Transverse colon (tissue), 4 donors: ENCODE measurements around the gene DPF3. TPM values are rescaled to one million over a fixed set of nuclear protein-coding genes. Genes with fewer than 3 reads are reported as not detected.

ENCODE experiments used
- DNase-seq: peaks from one replicate; pipeline ENCODE4 v3.0.0-alpha.2; 2019
- H3K27ac ChIP-seq, 4 donors: fragments of 200-600 bp; sonication (generic); 2 replicates each; pipeline ENCODE4 v1.5.1; 2016 to 2018; ENCODE audit warnings: inconsistent platforms in 4 of 4
- H3K27me3 ChIP-seq: fragments of 200-600 bp; sonication (generic); 2 replicates; pipeline ENCODE4 v1.5.1; 2017; ENCODE audit warnings: inconsistent platforms
- H3K36me3 ChIP-seq, 4 donors: fragments of 200-600 bp; sonication (generic); 2 replicates each; pipeline ENCODE4 v1.5.1; 2017 to 2019; ENCODE audit warnings: inconsistent platforms in 4 of 4
- H3K4me1 ChIP-seq, 4 donors: fragments of 200-600 bp; sonication (generic); 2 replicates each; pipeline ENCODE4 v1.5.1; 2017 to 2020; ENCODE audit warnings: inconsistent platforms in 4 of 4
- H3K4me3 ChIP-seq, 4 donors: fragments of 200-600 bp; sonication (generic); 1 replicate in 1 of 4; 2 replicates in 3 of 4; pipeline versions ENCODE4 v1.5.1 to v1.6.1; 2017 to 2019; ENCODE audit warnings: inconsistent platforms in 4 of 4
- H3K9me3 ChIP-seq, 2 donors: fragments of 200-600 bp; sonication (generic); 2 replicates each; pipeline ENCODE4 v1.5.1; 2017 to 2019; ENCODE audit warnings: inconsistent platforms in 2 of 2
- CTCF ChIP-seq, 5 experiments: fragments of 200-600 bp in 3 of 5; fragments of 450-650 bp in 2 of 5; sonication (generic) in 3 of 5; IDR thresholded peaks; 1 replicate in 2 of 5; 2 replicates in 3 of 5; pipeline ENCODE4 v1.5.1; 2016 to 2017; ENCODE audit warnings: antibody characterized with exemption in 5 of 5, inconsistent platforms in 3 of 5, mild to moderate bottlenecking in 2 of 5, moderate library complexity in 1 of 5
- EP300 ChIP-seq: sonication (generic); formaldehyde crosslinking; IDR thresholded peaks from one replicate; pipeline ENCODE4 v1.6.1; 2017; ENCODE audit warnings: antibody characterized with exemption, low read depth
- POLR2A ChIP-seq: fragments of 450-650 bp; IDR thresholded peaks from one replicate; pipeline ENCODE4 v1.6.1; 2016; ENCODE audit warnings: antibody characterized with exemption, mild to moderate bottlenecking, moderate library complexity
- POLR2AphosphoS5 ChIP-seq, 3 donors: sonication (generic); formaldehyde crosslinking; IDR thresholded peaks; one replicate each; pipeline ENCODE4 v1.6.1; 2016; ENCODE audit warnings: antibody characterized with exemption in 3 of 3
- WGBS, 2 donors: methylation state at CpG; one replicate each; pipeline ENCODE4 v1.1.5; 2018; ENCODE audit warnings: low coverage in 1 of 2; 5-methylcytosine and 5-hydroxymethylcytosine counted together
- in situ Hi-C, 4 donors: fragments of 200-750 bp; cut with MboI; loops; one replicate each; pipeline versions ENCODE4 v1.15.0 to v1.15.1; 2017; ENCODE audit warnings: low sequenced_read_pairs in 3 of 4, low pct_ligation_motif_present in 1 of 4, low pct_unique_long_range_greater_than_20kb in 1 of 4
- intact Hi-C: fragments of 100-400 bp; cut with DNase I; formaldehyde crosslinking; loops from one replicate; pipeline ENCODE4 v1.15.1; 2023; ENCODE audit warnings: low total_unique reads
- total RNA-seq, 4 donors: library from RNA; depleted of rRNA; stranded (reverse); fragments of >200 nt; gene quantifications; one replicate each; pipeline ENCODE4 v1.1.0, GENCODE V29; 2016

The DPF3 gene
- total RNA-seq, 4 donors from 2014 or later: 7.1 to 23.5 (median 10.9) TPM

DNA sequence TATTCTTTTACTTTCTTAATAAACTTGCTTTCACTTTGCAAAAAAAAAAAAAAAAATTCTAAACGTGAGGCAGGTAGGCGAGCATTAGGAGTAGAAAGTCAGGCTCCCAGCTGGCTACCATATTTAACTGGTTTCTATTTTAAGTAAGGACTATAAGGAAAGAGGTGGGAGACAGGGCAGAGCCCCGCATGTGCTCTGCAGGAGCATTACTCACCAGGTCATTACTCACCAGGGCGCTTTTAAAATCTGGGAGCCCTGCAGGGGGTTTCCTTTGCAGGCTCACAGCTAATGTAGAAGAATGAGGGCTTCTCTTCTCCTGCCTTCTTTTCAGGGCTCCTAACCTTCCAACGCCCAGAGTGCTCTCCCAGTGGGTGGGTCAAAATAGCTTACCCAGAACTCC, 14.0 kb upstream of the DPF3 start:
- 17 to 52% methylated on average over 2 to 5 of the region's 5 CpGs for WGBS, 2 donors
- in situ Hi-C loops: loop anchor here in 3 of 4 donors (5.0 kb wide), 2 partner anchors 386 to 396 kb away; no protein-coding TSS in a partner anchor
- H3K27me3 ChIP-seq: no peaks in the 10 kb centered on the region
- no peak for TF ChIP-seq POLR2AphosphoS5 (IDR thresholded peaks at IDR 0.05)
- no peak for TF ChIP-seq CTCF (IDR thresholded peaks at IDR 0.05)
- TF ChIP-seq EP300: no peak
- no peak for TF ChIP-seq POLR2A
- DNase-seq: no peak
- peak overlapping the region in 1 of 4 donors; percentile 9 for H3K4me3 ChIP-seq
- no peaks in the 10 kb centered on the region for H3K9me3 ChIP-seq
- intact Hi-C loops: no loop called here
- peak overlapping the region in 2 of 4 donors; percentile 76 for H3K27ac ChIP-seq
- peaks cover 0 to 14% (median 7%) of the 10 kb centered on the region in 4 donors for H3K4me1 ChIP-seq
- H3K36me3 ChIP-seq: no peaks in the 10 kb centered on the region

DNA sequence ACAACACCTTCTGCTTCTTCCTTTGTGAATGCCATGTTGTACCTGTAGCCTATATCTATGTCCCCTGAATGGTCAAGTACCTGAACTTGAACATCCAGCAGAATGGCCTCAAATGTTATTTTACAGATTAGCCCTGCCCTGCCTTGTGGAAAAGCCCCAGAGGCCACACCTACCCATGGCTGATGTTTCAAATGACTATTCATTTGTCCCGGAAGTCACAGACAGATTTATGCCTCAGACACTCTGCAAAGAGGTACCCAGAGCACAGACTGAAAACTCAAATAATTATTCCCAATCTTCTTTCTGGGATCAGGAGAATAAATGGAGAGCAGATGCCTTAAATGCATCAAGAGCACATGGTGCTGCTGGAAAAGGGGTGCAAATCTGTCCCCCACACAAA, 13.0 kb upstream of the DPF3 start:
- TF ChIP-seq POLR2AphosphoS5 (IDR thresholded peaks at IDR 0.05): no peak
- no peak for TF ChIP-seq EP300
- TF ChIP-seq POLR2A: no peak
- no peak for TF ChIP-seq CTCF (IDR thresholded peaks at IDR 0.05)
- 40% methylated on average over 1 of the region's 1 CpG; no CpG with 5 or more reads in 1 of the 2 donors for WGBS, 2 donors
- in situ Hi-C loops: loop anchor here in 3 of 4 donors (5.0 kb wide), 2 partner anchors 385 to 395 kb away; no protein-coding TSS in a partner anchor
- no peak overlapping the region for H3K4me3 ChIP-seq
- H3K27me3 ChIP-seq: no peaks in the 10 kb centered on the region
- H3K4me1 ChIP-seq: peaks cover 0 to 14% (median 7%) of the 10 kb centered on the region in 4 donors
- H3K27ac ChIP-seq: peak overlapping the region; percentile 45 to 76 (median 60)
- peak; percentile 15 for DNase-seq
- H3K36me3 ChIP-seq: no peaks in the 10 kb centered on the region
- intact Hi-C loops: no loop called here
- no peaks in the 10 kb centered on the region for H3K9me3 ChIP-seq

- Histone ChIP-seq H3K27me3 (no peaks in the 10 kb centered on the region), H3K27ac (no peak overlapping the region), H3K9me3 (no peaks in the 10 kb centered on the region), H3K4me1 (peaks cover 0 to 14% (median 7%) of the 10 kb centered on the region in 4 donors), H3K4me3 (no peak overlapping the region), H3K36me3 (no peaks in the 10 kb centered on the region)
- in situ Hi-C loops: loop anchor here in 3 of 4 donors (5.0 kb wide), 2 partner anchors 384 to 394 kb away; no protein-coding TSS in a partner anchor
- TF ChIP-seq POLR2AphosphoS5 (IDR thresholded peaks at IDR 0.05) (no peak), CTCF (IDR thresholded peaks at IDR 0.05) (no peak), POLR2A (no peak), EP300 (no peak)
- intact Hi-C loops: no loop called here
- no peak for DNase-seq
- WGBS, 2 donors: 44 to 84% methylated on average over 3 of the region's 3 CpGs
These were observed 12.4 kb upstream of the DPF3 start for GRCh38 chr14:72906316-72906715.

DNA sequence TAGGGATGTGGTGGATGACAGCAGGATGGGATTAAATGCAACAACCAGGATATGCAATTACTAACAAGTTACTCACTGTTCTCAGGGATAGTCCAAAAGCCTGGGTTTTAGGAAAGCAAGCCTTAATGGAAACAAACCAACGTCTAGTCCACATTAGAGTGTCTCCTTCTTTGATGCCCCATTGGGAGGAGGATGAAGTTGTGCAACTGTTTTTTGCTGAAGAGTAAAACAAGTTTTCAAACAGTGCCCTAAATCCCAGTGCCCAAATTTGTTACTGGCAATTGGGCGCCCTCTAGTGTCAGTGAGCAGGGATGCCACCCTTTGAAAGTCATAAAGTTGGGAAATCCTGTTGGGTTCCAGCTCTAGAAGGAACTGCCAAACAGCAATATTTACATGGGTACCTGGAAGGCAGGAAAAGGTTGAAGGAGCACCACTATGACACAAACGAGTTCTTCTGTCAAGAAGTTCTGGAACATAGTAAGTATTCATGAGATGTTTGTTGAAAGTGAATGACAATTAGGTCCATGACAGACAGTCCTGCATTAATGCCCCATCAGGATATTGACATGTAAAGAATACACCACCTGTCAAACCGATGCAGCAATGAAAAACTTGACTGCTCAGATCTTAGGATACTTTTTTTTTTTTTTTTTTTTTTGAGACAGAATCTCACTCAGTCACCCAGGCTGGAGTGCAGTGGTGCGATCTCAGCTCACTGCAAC, 11.1 kb upstream of the DPF3 start:
- Histone ChIP-seq H3K4me3 (no peak overlapping the region), H3K4me1 (peaks cover 0 to 14% (median 7%) of the 10 kb centered on the region in 4 donors), H3K36me3 (no peaks in the 10 kb centered on the region), H3K27ac (no peak overlapping the region), H3K27me3 (no peaks in the 10 kb centered on the region), H3K9me3 (no peaks in the 10 kb centered on the region)
- WGBS, 2 donors: 13 to 27% methylated on average over 3 to 5 of the region's 5 CpGs
- in situ Hi-C loops: loop anchor here in 3 of 4 donors (5.0 kb wide), 2 partner anchors 383 to 393 kb away; no protein-coding TSS in a partner anchor
- peak; percentile 71 for DNase-seq
- intact Hi-C loops: loop anchor here (2.0 kb wide), 1 partner anchor 388 kb away; no protein-coding TSS in a partner anchor
- TF ChIP-seq CTCF (IDR thresholded peaks at IDR 0.05) (peak; percentile 90 to 96 (median 91)), EP300 (no peak), POLR2AphosphoS5 (IDR thresholded peaks at IDR 0.05) (no peak)
